Measurements from ENCODE around the gene CCDC137. TPM values are rescaled to one million over a fixed set of nuclear protein-coding genes. Genes with fewer than 3 reads are reported as not detected.

The CCDC137 gene
- total and polyA plus RNA-seq, 2 donors (not counting 3 experiments of a cell fraction or from before 2014, with no cell fraction given) = 12.9 to 32.2 TPM

DNA sequence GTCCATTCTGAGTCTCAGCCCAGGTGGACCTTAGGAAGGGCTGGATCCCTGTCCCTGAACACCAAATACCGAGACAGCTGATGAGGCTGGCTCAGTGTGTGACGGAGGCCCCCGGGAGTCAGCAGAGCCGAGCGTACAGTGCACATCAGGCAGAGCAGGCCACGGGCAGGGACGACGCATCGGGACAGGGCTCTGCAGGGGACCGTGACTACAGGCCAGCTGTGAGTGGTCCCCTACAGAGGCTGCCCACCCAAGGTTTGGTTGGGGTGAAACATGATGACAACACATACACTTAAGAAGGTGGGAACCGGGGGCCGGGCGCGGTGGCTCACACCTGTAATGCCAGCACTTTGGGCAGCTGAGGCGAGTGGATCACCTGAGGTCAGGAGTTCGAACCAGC is 6.4 kb downstream of the CCDC137 start:
- no peaks in the 10 kb centered on the region for H3K9me3 ChIP-seq (replicated peaks; ENCODE audit: control insufficient read depth, insufficient read depth, low read length)
- peaks cover 4 to 37% of the 10 kb centered on the region in 2 experiments for H3K36me3 ChIP-seq (ENCODE audit: control insufficient read depth in 2 of 2, extremely low read depth in 1 of 2, insufficient read depth in 2 of 2, low read length in 2 of 2)
- no peaks in the 10 kb centered on the region for H3K27me3 ChIP-seq (ENCODE audit: control insufficient read depth in 2 of 2, insufficient read depth in 2 of 2, low read length in 2 of 2)
- H3K4me2 ChIP-seq (ENCODE audit: insufficient read depth, low read length) = no peak overlapping the region
- DNase-seq (ENCODE audit: low read depth, low spot score) (no peak), FAIRE-seq (no peak)
- no peaks in the 10 kb centered on the region for H4K20me1 ChIP-seq (replicated peaks; ENCODE audit: control insufficient read depth, extremely low read depth, insufficient read depth, low read length)
- CTCF ChIA-PET = no interaction called here
- H3K27ac ChIP-seq (ENCODE audit: insufficient read depth, low read depth, low read length) = no peak overlapping the region
- H3K79me2 ChIP-seq (ENCODE audit: control insufficient read depth, insufficient read depth, low read length) = peaks cover 7% of the 10 kb centered on the region
- no peak overlapping the region for H2AFZ ChIP-seq (ENCODE audit: low read depth, low read length)
- POLR2A ChIA-PET = no interaction called here
- H3K9ac ChIP-seq (replicated peaks; ENCODE audit: extremely low read depth, insufficient read depth, low read length) = no peak overlapping the region
- H3K4me3 ChIP-seq (replicated peaks in 1 of 3; ENCODE audit: insufficient read depth in 1 of 3, low read depth in 1 of 3, low read length in 3 of 3) = no peak overlapping the region
- BruUV-seq (replicated peaks) = no TSS peak
- TF ChIP-seq EZH2 (IDR thresholded peaks at IDR 0.05; ENCODE audit: borderline replicate concordance, low read depth, low read length, severe bottlenecking) = no peak
- TF ChIP-seq, protein P1, sequence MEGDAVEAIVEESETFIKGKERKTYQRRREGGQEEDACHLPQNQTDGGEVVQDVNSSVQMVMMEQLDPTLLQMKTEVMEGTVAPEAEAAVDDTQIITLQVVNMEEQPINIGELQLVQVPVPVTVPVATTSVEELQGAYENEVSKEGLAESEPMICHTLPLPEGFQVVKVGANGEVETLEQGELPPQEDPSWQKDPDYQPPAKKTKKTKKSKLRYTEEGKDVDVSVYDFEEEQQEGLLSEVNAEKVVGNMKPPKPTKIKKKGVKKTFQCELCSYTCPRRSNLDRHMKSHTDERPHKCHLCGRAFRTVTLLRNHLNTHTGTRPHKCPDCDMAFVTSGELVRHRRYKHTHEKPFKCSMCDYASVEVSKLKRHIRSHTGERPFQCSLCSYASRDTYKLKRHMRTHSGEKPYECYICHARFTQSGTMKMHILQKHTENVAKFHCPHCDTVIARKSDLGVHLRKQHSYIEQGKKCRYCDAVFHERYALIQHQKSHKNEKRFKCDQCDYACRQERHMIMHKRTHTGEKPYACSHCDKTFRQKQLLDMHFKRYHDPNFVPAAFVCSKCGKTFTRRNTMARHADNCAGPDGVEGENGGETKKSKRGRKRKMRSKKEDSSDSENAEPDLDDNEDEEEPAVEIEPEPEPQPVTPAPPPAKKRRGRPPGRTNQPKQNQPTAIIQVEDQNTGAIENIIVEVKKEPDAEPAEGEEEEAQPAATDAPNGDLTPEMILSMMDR (IDR thresholded peaks at IDR 0.05; ENCODE audit: extremely low read depth in 1 of 2, insufficient read depth in 1 of 2, low read depth in 1 of 2, low read length in 2 of 2) = no peak
- TF ChIP-seq POLR2AphosphoS5 (IDR thresholded peaks at IDR 0.05; ENCODE audit: insufficient read depth, low read depth, low read length) = no peak
- TF ChIP-seq FOS (IDR thresholded peaks at IDR 0.05; ENCODE audit: borderline replicate concordance, insufficient read depth, low read length) = no peak
- TF ChIP-seq, protein P2, sequence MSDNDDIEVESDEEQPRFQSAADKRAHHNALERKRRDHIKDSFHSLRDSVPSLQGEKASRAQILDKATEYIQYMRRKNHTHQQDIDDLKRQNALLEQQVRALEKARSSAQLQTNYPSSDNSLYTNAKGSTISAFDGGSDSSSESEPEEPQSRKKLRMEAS (IDR thresholded peaks at IDR 0.05; ENCODE audit: insufficient read depth, insufficient read length) = no peak
- no peak for TF ChIP-seq JUN (IDR thresholded peaks at IDR 0.05; ENCODE audit: borderline replicate concordance, insufficient read depth, insufficient read length, low read depth)
- no peak for TF ChIP-seq GATA2 (IDR thresholded peaks at IDR 0.05; ENCODE audit: insufficient read depth, insufficient read length, low read depth, low read length)
- TF ChIP-seq MYC (IDR thresholded peaks at IDR 0.05; ENCODE audit: low read depth, low read length) = no peak
- dilution Hi-C loops (cut with MboI; ENCODE audit: extremely low pct_ligation_motif_present, low sequenced_read_pairs) (no loop called here), intact Hi-C loops (cut with micrococcal nuclease) (no loop called here)
- H3K9me1 ChIP-seq (replicated peaks; ENCODE audit: control insufficient read depth, extremely low read depth, insufficient read depth, low read length) = no peaks in the 10 kb centered on the region
- H3K4me1 ChIP-seq (ENCODE audit: control insufficient read depth, extremely low read depth, insufficient read depth, low read length) = peaks cover 5% of the 10 kb centered on the region
